GM23248 (cell line): Measurements from ENCODE around the gene SRSF5.

ENCODE experiments used
- EZH2 ChIP-seq: fragments of 200-600 bp; sonication (generic); IDR thresholded peaks from 2 replicates; pipeline ENCODE4 v1.6.1; 2018; ENCODE audit warnings: antibody characterized with exemption, mild to moderate bottlenecking; ENCODE audit not compliant: insufficient read depth, poor library complexity, severe bottlenecking
- EZH2phosphoT487 ChIP-seq: fragments of 200-600 bp; sonication (generic); IDR thresholded peaks from 2 replicates; pipeline ENCODE4 v1.6.1; 2018; ENCODE audit warnings: antibody characterized with exemption, moderate library complexity, mild to moderate bottlenecking, low read depth; ENCODE audit not compliant: insufficient read depth

GRCh38 chr14:69794791-69795190 is 27.8 kb downstream of the SRSF5 start:
- no peak for TF ChIP-seq EZH2
- TF ChIP-seq EZH2phosphoT487, result no peak
